ENCODE data around the gene IGSF9. TPM values are rescaled to one million over a fixed set of nuclear protein-coding genes. Genes with fewer than 3 reads are reported as not detected.

IGSF9 gene
- total RNA-seq, 1 experiment from 2014 or later: 15.6 TPM

- Histone ChIP-seq H3K4me3 (ENCODE audit: low read length) (peak overlapping the region; percentile 96), H3K9me3 (ENCODE audit: low read length) (no peaks in the 10 kb centered on the region), H4K20me1 (ENCODE audit: low read length) (peaks cover 64% of the 10 kb centered on the region), H3K9me2 (replicated peaks; ENCODE audit: low read length) (no peaks in the 10 kb centered on the region), H3K4me1 (ENCODE audit: insufficient read depth, low read length) (peaks cover 77% of the 10 kb centered on the region), H3K9ac (ENCODE audit: low read length) (peak overlapping the region; percentile 99), H3K36me3 (ENCODE audit: low read depth, low read length) (peaks cover 64% of the 10 kb centered on the region), H3F3A (ENCODE audit: low read length, unreplicated experiment) (peaks cover 7% of the 10 kb centered on the region), H3K79me2 (ENCODE audit: low read length) (peaks cover 84% of the 10 kb centered on the region), H3K4me2 (ENCODE audit: low read length) (peak overlapping the region; percentile 98), H3K27me3 (ENCODE audit: low read length) (no peaks in the 10 kb centered on the region), H2AFZ (ENCODE audit: low read length) (no peak overlapping the region), H3K27ac (ENCODE audit: low read length) (peak overlapping the region; percentile 99)
- ChIA-PET CTCF (interaction anchor here (0.7 kb wide), 1 partner anchor 29 kb away, joined by 3 read pairs; no protein-coding TSS in a partner anchor), POLR2A (ENCODE audit: unreplicated experiment) (no interaction called here)
- BruUV-seq (replicated peaks): no TSS peak
- intact Hi-C loops (cut with micrococcal nuclease): no loop called here
- no peak for DNase-seq
- no peak for ATAC-seq
- TF ChIP-seq EZH2 (IDR thresholded peaks at IDR 0.05; ENCODE audit: low read length, unreplicated experiment): no peak
Measured at GRCh38 chr1:159921700-159922504, 23.5 kb downstream of the IGSF9 start.

- peaks cover 84% of the 10 kb centered on the region for H3K79me2 ChIP-seq (ENCODE audit: low read length)
- ATAC-seq (no peak), DNase-seq (no peak)
- no TSS peak for BruUV-seq (replicated peaks)
- POLR2A ChIA-PET (ENCODE audit: unreplicated experiment): no interaction called here
- no peaks in the 10 kb centered on the region for H3K27me3 ChIP-seq (ENCODE audit: low read length)
- H3F3A ChIP-seq (ENCODE audit: low read length, unreplicated experiment): peaks cover 13% of the 10 kb centered on the region
- peaks cover 67% of the 10 kb centered on the region for H4K20me1 ChIP-seq (ENCODE audit: low read length)
- peak overlapping the region; percentile 98 for H3K4me2 ChIP-seq (ENCODE audit: low read length)
- H3K27ac ChIP-seq (ENCODE audit: low read length): no peak overlapping the region; the same call in 1 of the 2 replicates
- peaks cover 64% of the 10 kb centered on the region for H3K36me3 ChIP-seq (ENCODE audit: low read depth, low read length)
- H3K9me3 ChIP-seq (ENCODE audit: low read length): no peaks in the 10 kb centered on the region
- H3K4me1 ChIP-seq (ENCODE audit: insufficient read depth, low read length): peaks cover 82% of the 10 kb centered on the region
- no peaks in the 10 kb centered on the region for H3K9me2 ChIP-seq (replicated peaks; ENCODE audit: low read length)
- peak overlapping the region; percentile 96; the same call in 1 of the 2 replicates for H3K4me3 ChIP-seq (ENCODE audit: low read length)
- CTCF ChIA-PET: interaction anchor here (0.7 kb wide), 1 partner anchor 28 kb away, joined by 3 read pairs; no protein-coding TSS in a partner anchor
- intact Hi-C loops (cut with micrococcal nuclease): no loop called here
- H2AFZ ChIP-seq (ENCODE audit: low read length): no peak overlapping the region
- TF ChIP-seq EZH2 (IDR thresholded peaks at IDR 0.05; ENCODE audit: low read length, unreplicated experiment) (no peak), EZH2phosphoT487 (IDR thresholded peaks at IDR 0.05; ENCODE audit: borderline replicate concordance, low read length) (no peak), CTCF (conservative IDR thresholded peaks at IDR 0.05; ENCODE audit: low read depth, low read length) (no peak)
- H3K9ac ChIP-seq (ENCODE audit: low read length): no peak overlapping the region
Measured at GRCh38 chr1:159921251-159921650, 24.2 kb downstream of the IGSF9 start.

GRCh38 chr1:159920651-159921050, 24.8 kb downstream of the IGSF9 start:
- DNase-seq (no peak), ATAC-seq (no peak)
- Histone ChIP-seq H3K27ac (ENCODE audit: low read length) (no peak overlapping the region; the same call in 1 of the 2 replicates), H3K27me3 (ENCODE audit: low read length) (no peaks in the 10 kb centered on the region), H3K4me3 (ENCODE audit: low read length) (no peak overlapping the region; the same call in 1 of the 2 replicates), H3K79me2 (ENCODE audit: low read length) (peaks cover 83% of the 10 kb centered on the region), H3K9me3 (ENCODE audit: low read length) (no peaks in the 10 kb centered on the region), H3K9me2 (replicated peaks; ENCODE audit: low read length) (no peaks in the 10 kb centered on the region), H3K36me3 (ENCODE audit: low read depth, low read length) (peaks cover 68% of the 10 kb centered on the region), H2AFZ (ENCODE audit: low read length) (no peak overlapping the region), H3F3A (ENCODE audit: low read length, unreplicated experiment) (peaks cover 19% of the 10 kb centered on the region), H3K4me2 (ENCODE audit: low read length) (peak overlapping the region; percentile 98), H3K9ac (ENCODE audit: low read length) (no peak overlapping the region), H4K20me1 (ENCODE audit: low read length) (peaks cover 67% of the 10 kb centered on the region), H3K4me1 (ENCODE audit: insufficient read depth, low read length) (peaks cover 82% of the 10 kb centered on the region)
- POLR2A ChIA-PET (ENCODE audit: unreplicated experiment): no interaction called here
- CTCF ChIA-PET: no interaction called here
- no TSS peak for BruUV-seq (replicated peaks)
- no peak for TF ChIP-seq EZH2phosphoT487 (IDR thresholded peaks at IDR 0.05; ENCODE audit: borderline replicate concordance, low read length)
- TF ChIP-seq EZH2 (IDR thresholded peaks at IDR 0.05; ENCODE audit: low read length, unreplicated experiment): no peak
- no peak for TF ChIP-seq CTCF (conservative IDR thresholded peaks at IDR 0.05; ENCODE audit: low read depth, low read length)
- intact Hi-C loops (cut with micrococcal nuclease): no loop called here

Measured in PC-3 (cell line).